NCI-H2171 treated with DMSO at 0.1 percent for 48 hours (cell line): ENCODE data around the gene CHD5.
"Not testable (repeated sequence)": the region's sequence is repeated elsewhere in the genome, so short reads cannot be mapped to it uniquely, and the experiment has no call there.

Source experiments
- DNase-seq: peaks from one replicate; lab custom pipeline; 2025; lab: John Stamatoyannopoulos, UW

The CHD5 gene

GRCh38 chr1:6180268-6180706 lies at the start of gene CHD5:
Gene CHD5 (minus strand): TSS chr1:6180321. CDS start chr1:6180023, 298 bp downstream.
- peak; percentile 39 for DNase-seq

- no peak for DNase-seq
These were observed 45.5 kb upstream of the CHD5 start for GRCh38 chr1:6225651-6226050.

- no peak for DNase-seq
These were observed 44.6 kb upstream of the CHD5 start for GRCh38 chr1:6224718-6225117.

DNA sequence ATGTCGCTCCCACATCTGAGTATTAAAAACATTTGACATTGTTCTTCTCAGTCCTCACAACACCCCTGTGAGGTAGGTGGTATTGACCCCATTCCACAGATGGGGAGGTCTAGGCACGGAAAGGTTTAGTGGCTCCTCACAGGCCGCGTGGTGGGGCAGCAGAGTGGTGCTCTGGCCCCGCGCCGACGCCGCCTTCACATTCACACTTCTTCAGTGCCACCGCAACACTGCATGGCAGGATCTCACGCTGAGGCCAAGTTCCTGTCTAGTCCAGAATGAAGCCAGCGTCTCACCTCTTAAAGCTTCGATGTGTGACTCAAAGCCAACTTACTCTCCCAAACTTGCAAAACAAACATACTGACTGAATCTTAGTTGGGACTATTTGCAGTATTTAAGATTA lies 43.5 kb upstream of the CHD5 start:
- DNase-seq = no peak

DNA sequence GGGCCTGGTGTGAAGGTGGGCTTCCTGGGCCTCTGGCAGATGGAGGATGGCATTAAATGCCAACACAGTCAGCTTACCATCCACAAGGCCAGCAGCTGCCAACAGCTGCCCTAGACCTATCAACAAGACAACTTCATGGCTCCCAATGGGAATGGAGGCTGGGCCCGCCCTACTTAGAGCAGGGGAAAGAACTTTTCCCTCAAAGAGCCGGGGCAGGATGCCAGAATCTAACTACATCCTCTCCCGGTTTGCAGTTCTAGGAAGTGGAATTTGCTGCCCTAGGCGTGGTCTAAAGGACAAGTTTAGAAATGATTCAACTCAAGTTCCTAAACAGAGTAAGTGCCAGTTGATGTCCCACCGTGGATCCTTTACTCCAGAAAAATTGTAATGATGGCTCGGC lies 42.5 kb upstream of the CHD5 start:
- no peak for DNase-seq

- DNase-seq = no peak
These were observed 41.2 kb upstream of the CHD5 start for GRCh38 chr1:6221210-6221784.

- no peak for DNase-seq
These were observed 40.1 kb upstream of the CHD5 start for GRCh38 chr1:6220236-6220635.

- not testable (repeated sequence) for DNase-seq
These were observed 39.5 kb upstream of the CHD5 start for GRCh38 chr1:6219641-6220040.

DNA sequence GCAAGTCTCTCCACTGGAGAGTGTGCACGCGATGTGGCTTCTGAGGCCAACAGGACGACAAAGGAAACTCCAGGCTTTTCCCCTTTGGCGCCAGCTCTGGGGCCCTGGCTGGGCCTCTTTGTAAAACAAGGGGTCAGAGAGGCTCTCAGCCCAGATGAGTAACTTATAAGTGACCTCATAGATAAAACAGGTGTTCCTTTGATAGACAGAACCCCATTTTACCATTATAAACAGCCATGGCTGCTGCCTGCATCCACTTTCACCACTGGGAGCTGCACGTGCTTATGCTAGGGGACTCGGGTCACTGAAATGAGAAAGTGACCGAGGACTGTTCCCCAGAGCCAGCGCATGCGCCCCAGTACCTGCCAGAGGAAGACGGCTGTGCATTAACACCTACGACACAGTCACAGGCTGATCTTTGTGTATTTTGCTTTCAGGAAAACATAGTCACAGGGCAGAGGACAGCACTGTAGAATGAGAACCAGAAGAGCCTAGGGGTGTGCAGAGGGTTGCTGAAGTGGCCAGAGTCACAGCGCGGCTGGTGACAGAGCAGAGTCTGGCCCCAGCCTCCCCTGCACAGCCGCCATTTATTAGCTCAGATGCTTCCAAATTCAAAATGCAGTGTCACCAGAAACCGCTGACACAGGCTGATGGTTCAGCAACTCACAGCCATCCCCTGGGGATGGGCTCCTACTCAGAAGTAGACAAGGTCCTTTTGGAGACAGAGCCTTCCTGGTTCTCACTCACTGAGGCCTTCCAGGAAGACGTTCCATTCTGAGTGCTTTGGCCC lies 38.4 kb upstream of the CHD5 start:
- no peak for DNase-seq

- DNase-seq = no peak
These were observed 32.3 kb upstream of the CHD5 start for GRCh38 chr1:6212193-6212959.

- no peak for DNase-seq
These were observed 31.6 kb upstream of the CHD5 start for GRCh38 chr1:6211731-6212130.

GRCh38 chr1:6210591-6211355 lies 30.7 kb upstream of the CHD5 start:
- DNase-seq = no peak

DNA sequence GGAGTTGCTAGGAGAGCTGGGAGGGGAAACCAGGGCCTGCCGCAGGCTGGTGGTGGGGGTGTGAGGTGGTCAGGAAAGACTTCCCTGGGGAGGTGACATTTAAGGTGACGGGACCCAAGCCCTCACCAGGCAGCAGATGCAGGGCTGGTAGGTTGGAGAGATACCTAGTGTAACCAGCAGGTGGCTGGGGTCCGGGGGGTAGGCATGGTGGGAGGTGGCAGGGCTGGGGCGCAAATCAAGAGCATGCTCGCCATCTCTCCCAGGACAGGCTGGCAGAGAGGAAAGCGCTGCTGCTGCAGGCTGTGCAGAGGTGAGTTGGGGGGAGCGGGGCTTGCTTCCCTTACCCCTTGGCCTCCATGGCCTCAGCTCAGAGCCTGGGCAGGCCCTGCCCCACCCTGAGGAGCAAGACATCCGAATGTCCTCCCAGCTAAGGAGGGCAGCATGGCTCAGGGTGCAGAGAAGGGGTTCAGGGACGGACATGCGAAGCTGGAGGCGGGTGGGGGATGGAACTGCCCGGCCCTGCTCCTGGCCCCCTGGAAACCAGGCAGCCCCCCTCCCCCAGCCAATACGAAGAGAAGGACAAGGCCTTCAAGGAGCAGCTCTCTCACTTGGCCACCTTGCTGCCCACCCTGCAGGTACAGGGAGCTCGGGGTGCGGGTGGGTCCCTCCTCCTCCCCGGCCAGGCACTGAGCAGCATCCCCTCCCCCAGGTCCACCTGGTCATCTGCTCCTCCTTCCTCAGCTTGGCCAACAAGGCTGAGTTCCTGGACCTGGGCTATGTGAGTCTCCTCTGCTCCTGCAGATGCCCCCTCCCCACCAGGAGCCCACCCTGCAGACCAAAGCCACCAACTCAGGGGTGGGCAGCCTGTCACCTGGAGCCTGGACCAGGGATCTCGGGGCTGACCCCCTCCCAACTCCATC lies 29.8 kb upstream of the CHD5 start:
- no peak for DNase-seq

DNA sequence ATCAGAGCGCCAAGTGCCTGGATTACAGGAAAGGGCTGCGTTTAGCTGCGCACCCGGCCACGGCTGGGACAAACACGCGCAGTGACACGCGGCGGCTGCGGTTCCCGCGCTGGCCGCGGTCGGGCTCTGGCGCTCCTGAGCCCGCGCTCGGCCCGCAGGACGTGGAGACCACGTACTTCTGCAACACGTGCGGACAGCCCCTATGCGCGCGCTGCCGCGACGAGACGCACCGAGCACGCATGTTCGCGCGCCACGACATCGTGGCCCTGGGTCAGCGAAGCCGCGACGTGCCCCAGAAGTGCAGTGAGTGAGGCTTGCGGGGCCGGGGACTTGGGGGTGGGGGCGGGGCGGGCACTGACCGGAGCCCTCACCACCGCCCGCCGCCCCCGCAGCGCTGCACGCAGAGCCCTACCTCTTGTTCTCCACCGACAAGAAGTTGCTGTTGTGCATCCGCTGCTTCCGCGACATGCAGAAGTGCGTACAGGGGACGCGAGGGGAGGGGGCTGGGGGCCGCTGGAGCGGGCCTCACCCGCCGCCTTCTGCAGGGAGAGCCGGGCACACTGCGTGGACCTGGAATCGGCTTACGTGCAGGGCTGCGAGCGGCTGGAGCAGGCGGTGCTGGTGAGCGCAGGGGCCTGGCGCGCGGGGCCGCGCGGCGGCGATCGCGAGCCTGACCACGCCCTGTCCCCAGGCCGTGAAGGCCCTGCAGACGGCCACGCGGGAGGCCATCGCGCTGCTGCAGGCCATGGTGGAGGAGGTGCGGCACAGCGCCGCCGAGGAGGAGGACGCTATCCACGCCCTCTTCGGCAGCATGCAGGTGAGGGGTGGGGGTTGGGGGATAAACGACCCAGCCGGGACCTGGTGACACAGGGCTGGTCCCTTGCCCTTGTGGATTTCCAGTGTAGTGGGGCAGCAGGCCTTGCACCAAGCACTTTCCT lies 28.9 kb upstream of the CHD5 start:
- DNase-seq = no peak

- no peak for DNase-seq
These were observed 27.8 kb upstream of the CHD5 start for GRCh38 chr1:6207921-6208320.

DNA sequence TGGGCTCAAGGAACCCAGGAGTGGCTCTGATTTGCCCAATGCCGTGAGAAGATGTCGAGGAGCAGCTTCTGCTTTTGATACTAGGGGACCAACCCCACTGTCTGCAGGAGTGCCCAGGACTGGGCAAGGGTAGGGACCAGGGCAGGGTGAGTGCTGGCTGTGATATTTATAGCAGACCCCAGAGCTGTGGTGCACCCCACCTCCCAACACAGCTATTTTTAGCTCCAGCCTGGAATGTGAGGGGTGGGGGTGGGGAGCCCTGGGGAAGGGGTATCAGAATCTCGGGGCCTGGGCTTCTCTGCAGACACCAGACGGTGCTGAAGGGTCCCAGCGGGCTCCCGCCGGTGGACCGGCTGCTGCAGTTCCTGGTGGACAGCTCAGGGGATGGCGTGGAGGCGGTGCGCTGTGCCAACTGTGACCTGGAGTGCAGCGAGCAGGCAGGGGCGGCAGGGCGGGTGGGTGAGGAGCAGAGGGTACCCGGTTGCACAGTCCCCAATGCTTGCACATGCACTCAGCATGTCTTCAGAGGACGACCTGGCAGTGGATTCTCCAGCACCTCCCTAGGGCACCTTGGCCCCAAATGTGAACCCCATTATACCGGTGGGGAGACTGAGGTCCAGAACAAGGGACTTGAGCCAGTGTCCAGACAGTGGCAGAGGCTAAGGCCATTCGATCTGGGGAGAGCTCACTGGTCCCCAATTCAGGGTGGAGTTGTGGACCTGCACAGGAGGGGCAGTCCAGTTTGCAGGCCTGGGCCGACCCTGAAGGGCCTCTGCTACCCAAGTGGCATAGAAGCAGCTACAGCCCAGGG lies 27.2 kb upstream of the CHD5 start:
- DNase-seq = no peak

- DNase-seq = no peak
These were observed 26.4 kb upstream of the CHD5 start for GRCh38 chr1:6206520-6206855.

DNA sequence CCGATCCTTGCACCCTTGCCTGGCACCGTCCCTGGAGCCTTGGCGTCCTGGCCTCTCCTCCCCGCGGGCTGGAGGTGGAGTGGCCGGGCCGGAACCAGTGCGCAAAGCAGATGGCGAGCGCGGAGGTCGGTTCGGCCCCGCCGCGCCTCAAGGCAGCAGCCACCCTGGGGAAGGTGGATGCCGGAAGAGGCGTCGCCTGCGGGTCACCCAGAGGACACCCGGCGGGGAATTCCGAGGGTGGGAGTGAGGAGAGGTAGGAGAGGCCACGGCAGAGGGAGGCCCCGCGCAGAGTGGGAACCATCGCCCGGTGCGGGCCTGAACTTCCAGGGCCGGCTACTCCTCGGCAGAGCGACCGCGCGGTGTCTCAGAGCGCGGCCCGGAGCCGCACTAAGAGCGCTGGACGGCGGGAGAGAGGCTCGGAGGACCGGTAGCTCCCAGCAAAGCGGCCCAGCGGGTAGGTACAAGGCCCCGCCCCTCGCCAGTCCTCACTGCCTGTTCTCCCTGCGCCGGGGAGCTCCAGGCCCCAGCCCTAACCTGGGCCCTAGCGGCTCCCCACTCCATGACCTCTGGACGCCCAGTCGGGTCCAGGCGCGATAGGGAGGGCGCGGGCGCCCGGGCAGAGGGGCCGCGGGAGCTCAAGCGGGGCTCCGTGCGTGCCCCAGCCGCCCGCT lies 25.9 kb upstream of the CHD5 start, which contains the start of gene RNF207:
TSS of gene RNF207 (plus strand) at position 271 of the 671 bp plus-strand sequence. CDS start 417 bp downstream, outside the sequence.
- DNase-seq = no peak

DNA sequence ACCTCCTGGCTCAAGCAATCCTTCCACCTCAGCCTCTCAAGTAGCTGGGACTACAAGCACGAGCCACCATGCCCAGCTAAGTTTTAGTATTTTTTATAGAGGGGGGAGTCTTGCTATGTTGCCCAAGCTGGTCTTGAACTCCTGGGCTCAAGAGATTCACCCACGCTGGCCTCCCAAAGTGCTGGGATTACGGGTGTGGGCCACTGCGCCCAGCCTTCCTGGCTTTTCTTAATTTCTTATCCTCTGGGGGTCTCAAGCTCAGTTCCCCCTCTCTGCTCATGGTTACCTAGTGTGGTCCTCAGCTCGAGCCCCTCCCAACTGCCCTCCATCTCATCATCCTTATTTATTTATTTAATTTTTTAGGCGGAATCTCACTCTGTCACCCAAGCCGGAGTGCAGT lies 22.1 kb upstream of the CHD5 start:
- DNase-seq = no peak
